Effector memory CD4-positive, alpha-beta T cell (primary cell): ENCODE measurements around the gene TPD52L2.

Experiments used
- DNase-seq, 3 donors: peaks; one replicate each; pipeline ENCODE4 v3.0.0-alpha.2; 2020
- H3K27ac ChIP-seq: 2 replicates; pipeline ENCODE4 v1.7.0; 2013; ENCODE audit warnings: mild to moderate bottlenecking, low read length, moderate library complexity; ENCODE audit not compliant: insufficient read depth, poor library complexity, severe bottlenecking
- H3K27me3 ChIP-seq: replicated peaks from 2 replicates; pipeline ENCODE4 v1.7.0; 2013; ENCODE audit warnings: mild to moderate bottlenecking, low read length; ENCODE audit not compliant: insufficient read depth, control insufficient read depth, poor library complexity, severe bottlenecking
- H3K36me3 ChIP-seq: 2 replicates; pipeline ENCODE4 v1.7.0; 2013; ENCODE audit warnings: mild to moderate bottlenecking, low read length, moderate library complexity; ENCODE audit not compliant: control insufficient read depth, insufficient read depth
- H3K4me1 ChIP-seq: 2 replicates; pipeline ENCODE4 v1.7.0; 2013; ENCODE audit warnings: low read length, mild to moderate bottlenecking; ENCODE audit not compliant: control insufficient read depth, insufficient read depth, poor library complexity, severe bottlenecking
- H3K4me3 ChIP-seq: 2 replicates; pipeline ENCODE4 v1.7.0; 2013; ENCODE audit warnings: low read length, low read depth, mild to moderate bottlenecking; ENCODE audit not compliant: insufficient read depth, poor library complexity, severe bottlenecking
- H3K9me3 ChIP-seq: 2 replicates; pipeline ENCODE4 v1.7.0; 2013; ENCODE audit warnings: mild to moderate bottlenecking, low read length, moderate library complexity; ENCODE audit not compliant: control insufficient read depth

Gene TPD52L2

DNA sequence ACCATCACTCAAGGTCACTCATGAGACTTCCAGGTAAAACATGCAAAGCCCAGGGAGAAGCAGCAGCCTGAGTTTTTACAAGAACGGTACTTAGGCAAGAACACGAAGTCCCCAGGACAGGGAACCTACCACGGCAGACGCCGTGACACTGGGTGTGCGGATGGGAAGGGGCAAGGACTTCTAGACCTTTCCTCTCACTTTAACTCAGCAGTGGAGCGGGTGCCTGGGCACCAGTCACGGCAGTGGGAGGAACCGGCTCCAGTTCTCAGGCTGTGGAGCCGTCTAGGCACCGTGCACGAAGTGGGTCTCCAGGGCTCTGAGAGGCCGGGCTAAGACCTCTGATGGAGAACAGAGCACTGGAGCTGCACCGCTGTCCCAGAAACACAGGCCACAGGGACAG, 36.5 kb upstream of the TPD52L2 start:
- peaks cover 15% of the 10 kb centered on the region for H3K4me1 ChIP-seq
- H3K27ac ChIP-seq, result no peak overlapping the region
- H3K9me3 ChIP-seq, result no peaks in the 10 kb centered on the region
- no peak overlapping the region for H3K4me3 ChIP-seq
- peaks cover 36% of the 10 kb centered on the region for H3K27me3 ChIP-seq
- H3K36me3 ChIP-seq, result no peaks in the 10 kb centered on the region
- DNase-seq, result no peak

DNA sequence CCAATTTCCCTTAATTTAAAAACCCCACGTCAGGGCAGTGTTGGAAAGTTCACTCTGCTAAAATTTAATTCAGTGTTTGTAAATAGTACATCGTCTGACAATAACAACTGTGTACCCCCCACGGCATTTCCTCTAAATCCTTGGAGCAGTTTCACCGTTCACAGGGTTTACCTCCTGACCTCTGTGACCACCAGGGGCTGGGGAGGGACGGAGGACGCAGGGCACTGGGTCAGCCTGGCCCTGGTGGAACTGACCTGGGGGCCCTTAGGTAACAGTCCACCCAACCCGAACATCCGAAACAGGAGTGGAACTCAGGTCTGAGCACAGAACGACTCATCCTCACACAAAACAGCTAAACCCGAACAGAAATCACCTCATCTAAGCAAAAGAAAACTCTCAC, 36.1 kb upstream of the TPD52L2 start:
- Histone ChIP-seq H3K4me1 (peaks cover 15% of the 10 kb centered on the region), H3K27ac (no peak overlapping the region), H3K9me3 (no peaks in the 10 kb centered on the region), H3K36me3 (no peaks in the 10 kb centered on the region), H3K27me3 (peaks cover 36% of the 10 kb centered on the region), H3K4me3 (no peak overlapping the region)
- no peak for DNase-seq

DNA sequence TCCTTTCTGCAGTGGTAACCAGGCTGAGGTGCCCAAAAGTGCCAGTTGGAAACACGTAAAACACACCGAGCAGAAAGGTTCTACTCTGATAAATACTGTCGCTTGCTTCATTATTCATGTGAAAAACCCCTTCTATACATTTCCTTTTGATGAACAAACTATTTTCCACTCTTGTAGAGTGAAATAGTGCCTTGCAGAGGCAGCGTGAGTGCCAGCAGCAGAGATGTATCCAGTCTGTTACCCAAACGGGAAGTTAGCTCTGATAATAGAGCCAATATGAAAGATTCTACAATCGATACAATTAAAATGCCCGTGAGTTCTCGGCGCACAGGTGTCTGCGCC, 35.5 kb upstream of the TPD52L2 start:
- Histone ChIP-seq H3K27me3 (peaks cover 36% of the 10 kb centered on the region), H3K9me3 (no peaks in the 10 kb centered on the region), H3K27ac (no peak overlapping the region), H3K4me1 (peaks cover 15% of the 10 kb centered on the region), H3K36me3 (no peaks in the 10 kb centered on the region), H3K4me3 (peak overlapping the region; percentile 33)
- DNase-seq, result no peak

DNA sequence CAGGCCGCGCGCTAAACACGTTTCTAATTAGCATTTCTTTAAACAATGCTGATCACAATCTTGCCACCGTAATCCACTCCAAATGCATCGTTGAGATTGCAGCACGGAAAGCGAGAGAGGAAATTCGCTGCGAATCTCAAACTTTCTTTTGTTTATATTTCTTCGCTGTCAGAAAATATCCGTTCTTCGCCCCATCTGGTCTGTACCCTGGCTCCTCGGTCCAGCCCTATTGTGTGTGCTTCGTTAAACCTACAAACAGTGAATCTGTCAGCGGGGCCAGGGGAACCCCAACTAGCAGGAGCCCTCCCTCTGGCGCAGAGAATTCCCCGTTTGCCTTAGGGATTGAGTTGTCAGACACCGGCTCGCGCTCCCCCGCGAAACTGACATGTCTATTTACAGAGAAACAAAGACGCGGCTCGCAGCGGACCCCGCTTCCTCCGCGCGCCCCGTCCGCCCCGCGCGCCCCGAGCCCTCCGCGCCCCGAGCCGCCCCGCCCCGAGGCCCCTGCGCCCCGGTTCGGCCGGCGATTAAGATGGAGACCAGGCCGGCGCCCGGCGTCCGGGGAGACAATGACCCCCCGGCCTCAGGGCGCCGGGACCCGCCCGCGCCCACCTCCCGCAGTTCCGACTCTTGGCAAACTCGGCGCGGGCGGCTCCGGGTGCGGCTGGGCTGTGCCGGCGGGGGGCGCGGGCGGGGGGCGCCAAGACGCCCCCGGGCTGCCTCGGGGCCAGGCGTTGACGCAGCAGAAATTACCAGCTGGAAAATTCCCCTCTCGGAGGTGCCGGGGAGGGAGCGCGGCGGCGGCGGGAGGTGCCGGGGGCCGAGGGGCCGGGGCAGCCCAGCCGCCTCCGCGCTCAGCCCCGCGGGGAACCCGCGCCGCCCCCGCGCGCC, 34.9 kb upstream of the TPD52L2 start:
- H3K9me3 ChIP-seq, result no peaks in the 10 kb centered on the region
- peak overlapping the region; percentile 33 for H3K4me3 ChIP-seq
- no peaks in the 10 kb centered on the region for H3K36me3 ChIP-seq
- DNase-seq, result no peak
- no peak overlapping the region for H3K27ac ChIP-seq
- H3K4me1 ChIP-seq, result peaks cover 15% of the 10 kb centered on the region
- peaks cover 36% of the 10 kb centered on the region for H3K27me3 ChIP-seq

DNA sequence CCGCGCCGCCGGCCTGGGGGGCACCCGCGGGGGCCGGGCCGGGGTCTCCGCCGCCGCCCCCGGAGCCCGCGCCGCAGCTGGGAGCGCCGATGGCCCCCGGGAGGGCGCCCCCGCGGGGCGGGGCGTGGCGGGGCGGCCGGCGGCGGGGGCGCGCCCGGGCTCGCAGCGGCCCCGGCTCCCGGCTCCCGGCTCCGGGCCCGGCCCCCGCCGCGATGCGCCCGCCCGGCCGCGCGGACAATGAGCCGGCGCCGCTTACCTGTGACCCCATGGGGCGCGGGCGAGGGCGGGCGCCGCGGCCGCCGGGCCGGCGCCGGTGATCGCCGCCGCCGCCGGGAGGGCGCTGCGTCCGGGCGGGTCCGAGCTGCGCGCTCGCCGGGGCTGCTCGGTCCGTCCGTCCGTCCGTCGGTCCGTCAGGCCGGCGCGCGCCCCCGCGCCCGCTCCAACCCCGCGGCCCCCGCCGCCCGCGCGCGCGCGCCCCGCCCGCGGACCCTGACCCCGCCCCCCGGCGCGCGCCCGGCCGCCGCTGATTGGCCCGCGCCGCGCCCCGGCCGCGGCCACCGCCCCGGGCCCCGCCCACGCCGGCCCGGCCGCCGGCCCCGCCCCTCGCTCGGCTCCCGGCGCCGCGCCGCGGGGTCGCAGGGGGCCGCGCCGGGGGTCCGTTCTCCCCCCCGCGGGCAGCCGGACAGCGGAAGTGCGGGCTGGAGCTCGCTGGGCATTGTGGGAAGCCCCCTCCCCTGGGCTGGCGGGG, 34.1 kb upstream of the TPD52L2 start, which contains the start of gene ZBTB46:
Gene ZBTB46, minus strand, starts transcription at position 424 of the 748 bp plus-strand sequence. CDS start 40,507 bp downstream, outside the sequence.
- peaks cover 15% of the 10 kb centered on the region for H3K4me1 ChIP-seq
- H3K27ac ChIP-seq, result no peak within 1 kb of the TSS
- peak within 1 kb of the TSS; percentile 33 for H3K4me3 ChIP-seq
- no peak for DNase-seq
- no peaks in the 10 kb centered on the region for H3K9me3 ChIP-seq
- H3K27me3 ChIP-seq, result peaks cover 31% of the 10 kb centered on the region
- H3K36me3 ChIP-seq, result no peaks in the 10 kb centered on the region

DNA sequence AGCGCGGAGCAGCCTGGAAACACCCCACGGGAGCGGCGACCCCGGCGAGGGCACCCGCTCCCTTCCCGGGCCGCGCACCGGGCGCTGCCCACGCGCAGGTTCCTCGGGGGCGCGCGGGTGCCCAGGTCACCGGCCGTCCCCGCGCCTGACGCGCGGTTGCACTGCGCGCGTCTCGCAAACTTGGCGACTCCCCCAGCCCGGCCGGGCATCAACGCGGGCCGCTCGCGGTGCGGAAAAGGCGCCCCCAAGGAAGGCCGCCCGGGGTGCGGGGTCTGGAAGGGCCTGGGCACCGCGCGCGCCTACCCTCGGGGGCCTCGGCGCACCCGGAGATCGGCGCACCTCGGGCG, 33.5 kb upstream of the TPD52L2 start:
- Histone ChIP-seq H3K27me3 (peaks cover 29% of the 10 kb centered on the region), H3K4me1 (peaks cover 15% of the 10 kb centered on the region), H3K9me3 (no peaks in the 10 kb centered on the region), H3K4me3 (peak overlapping the region; percentile 22), H3K36me3 (no peaks in the 10 kb centered on the region), H3K27ac (no peak overlapping the region)
- DNase-seq, result no peak

DNA sequence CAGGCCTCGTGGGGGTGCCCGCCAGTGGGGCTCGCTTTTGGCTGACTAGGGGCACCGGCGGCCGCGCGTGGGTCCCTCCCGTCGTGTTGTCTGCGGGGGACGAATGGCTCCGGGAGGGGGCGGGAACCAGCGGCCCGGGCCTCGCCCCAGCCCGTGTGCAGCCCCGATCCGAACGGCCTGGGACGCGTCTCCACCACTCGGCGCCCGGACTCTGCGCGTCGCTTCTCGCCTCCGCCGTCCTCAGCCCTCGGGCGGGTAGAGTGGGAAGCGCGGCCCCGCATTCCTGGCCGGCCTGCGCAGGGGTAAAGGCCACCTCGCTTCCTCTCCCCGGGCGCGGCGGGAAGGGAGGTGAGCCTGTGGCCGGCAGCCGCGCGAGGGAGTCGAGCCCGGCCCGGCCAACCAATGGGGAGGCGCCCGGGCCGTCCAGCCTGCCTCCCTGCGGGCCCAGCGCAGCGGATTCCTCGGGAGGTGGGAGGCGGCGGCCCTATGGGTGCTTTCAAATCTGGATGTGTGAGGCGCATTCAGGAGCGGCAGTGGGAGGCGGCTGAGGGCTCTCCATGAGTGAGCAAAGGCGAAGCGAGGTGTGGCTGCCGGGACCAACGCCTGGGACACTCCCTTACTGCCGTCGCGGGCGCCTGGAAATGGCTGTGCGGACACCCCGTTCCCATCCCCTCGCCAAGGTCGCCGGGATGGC, 32.9 kb upstream of the TPD52L2 start:
- H3K27ac ChIP-seq, result no peak overlapping the region
- peak overlapping the region; percentile 22 for H3K4me3 ChIP-seq
- no peaks in the 10 kb centered on the region for H3K36me3 ChIP-seq
- H3K9me3 ChIP-seq, result no peaks in the 10 kb centered on the region
- no peak for DNase-seq
- peaks cover 24% of the 10 kb centered on the region for H3K27me3 ChIP-seq
- H3K4me1 ChIP-seq, result peaks cover 15% of the 10 kb centered on the region

DNA sequence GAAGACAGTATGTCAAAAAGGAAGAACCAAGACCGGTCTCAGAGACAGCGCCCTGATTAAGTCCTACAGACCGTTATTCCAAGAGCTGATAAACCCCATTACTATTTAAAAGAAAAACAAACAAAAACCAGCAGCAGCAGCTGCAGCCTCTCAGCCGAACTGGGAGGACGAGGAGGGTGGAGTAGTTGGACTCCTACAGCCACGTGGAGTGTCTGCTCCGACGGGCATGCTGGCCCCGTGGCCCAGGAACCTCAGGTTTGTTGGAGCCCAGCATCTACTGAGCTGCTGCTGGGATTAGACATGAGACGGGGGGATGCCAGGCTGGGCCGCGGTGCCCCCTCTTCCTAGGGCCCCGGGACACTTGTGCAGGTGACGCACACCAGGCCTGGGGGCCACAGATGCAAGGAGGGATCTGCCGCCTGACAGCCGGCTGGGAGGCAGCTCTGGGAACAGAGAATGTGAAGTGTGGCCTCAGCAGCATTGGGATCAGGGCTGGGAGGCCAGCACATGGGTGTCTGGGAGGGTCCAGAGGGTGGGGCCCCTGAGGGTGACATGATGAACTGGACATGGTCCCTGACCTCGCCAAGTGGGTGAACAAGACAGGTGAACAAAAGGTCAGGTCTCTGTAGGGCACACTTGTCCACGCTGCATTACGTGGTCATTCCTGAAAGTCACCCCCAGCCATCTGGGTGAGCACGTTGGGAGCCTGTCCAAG, 31.1 kb upstream of the TPD52L2 start:
- H3K4me1 ChIP-seq, result peaks cover 13% of the 10 kb centered on the region
- H3K9me3 ChIP-seq, result no peaks in the 10 kb centered on the region
- peaks cover 12% of the 10 kb centered on the region for H3K27me3 ChIP-seq
- no peak for DNase-seq
- no peak overlapping the region for H3K4me3 ChIP-seq
- H3K36me3 ChIP-seq, result no peaks in the 10 kb centered on the region
- H3K27ac ChIP-seq, result no peak overlapping the region

DNA sequence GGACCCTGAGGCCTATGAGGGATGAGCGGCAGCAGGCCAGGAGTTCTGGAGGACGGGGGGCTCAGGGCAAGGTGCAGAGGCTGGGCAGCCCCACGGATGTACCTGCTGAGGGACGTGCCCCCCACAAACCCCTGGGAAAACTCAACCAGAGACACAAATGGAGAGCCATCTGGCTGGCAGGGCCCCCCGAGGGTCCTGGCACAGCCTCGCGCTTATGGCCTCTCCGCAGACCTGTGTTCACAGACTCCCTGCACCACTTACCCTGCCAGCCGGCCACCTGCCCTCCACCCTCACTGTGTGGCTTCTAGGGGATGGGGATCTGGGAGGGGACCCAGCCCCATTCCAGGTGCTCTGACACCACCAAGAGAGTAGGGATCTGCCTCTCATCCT, 30.6 kb upstream of the TPD52L2 start:
- Histone ChIP-seq H3K4me3 (no peak overlapping the region), H3K4me1 (peaks cover 11% of the 10 kb centered on the region), H3K27ac (no peak overlapping the region), H3K36me3 (no peaks in the 10 kb centered on the region), H3K9me3 (no peaks in the 10 kb centered on the region), H3K27me3 (peaks cover 7% of the 10 kb centered on the region)
- no peak for DNase-seq
